GM10266 (cell line): ENCODE data around the gene ZNF518B.

Source experiments
- DNase-seq: peaks from one replicate; pipeline ENCODE4 v3.0.0; 2012; ENCODE audit errors: extremely low spot score
- TF ChIP-seq, protein P1 (sequence below): IDR thresholded peaks from 2 replicates; pipeline ENCODE4 v1.5.1; 2012; ENCODE audit warnings: mild to moderate bottlenecking, low read depth; ENCODE audit not compliant: control insufficient read depth, insufficient read depth; ENCODE audit errors: missing control alignments

ZNF518B gene

DNA sequence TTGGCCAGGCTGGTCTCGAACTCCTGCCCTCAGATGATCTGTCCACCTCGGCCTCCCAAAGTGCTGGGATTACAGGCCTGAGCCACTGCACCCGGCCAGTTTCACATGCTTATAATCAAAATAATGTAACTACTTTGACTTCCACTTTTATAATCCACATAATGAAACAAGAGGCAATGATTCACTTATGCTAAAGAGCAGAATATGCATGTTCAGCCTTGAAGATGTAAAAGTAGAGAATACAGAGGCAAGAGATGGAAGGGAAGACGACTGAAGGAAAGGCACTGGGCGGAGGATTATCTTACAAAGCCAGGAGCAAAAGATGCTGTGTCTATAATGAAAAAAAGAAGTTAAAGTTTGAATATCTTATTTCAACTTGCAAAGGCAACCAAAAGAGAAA, 13.3 kb upstream of the ZNF518B start:
- no peak for DNase-seq
- TF ChIP-seq, protein P1, sequence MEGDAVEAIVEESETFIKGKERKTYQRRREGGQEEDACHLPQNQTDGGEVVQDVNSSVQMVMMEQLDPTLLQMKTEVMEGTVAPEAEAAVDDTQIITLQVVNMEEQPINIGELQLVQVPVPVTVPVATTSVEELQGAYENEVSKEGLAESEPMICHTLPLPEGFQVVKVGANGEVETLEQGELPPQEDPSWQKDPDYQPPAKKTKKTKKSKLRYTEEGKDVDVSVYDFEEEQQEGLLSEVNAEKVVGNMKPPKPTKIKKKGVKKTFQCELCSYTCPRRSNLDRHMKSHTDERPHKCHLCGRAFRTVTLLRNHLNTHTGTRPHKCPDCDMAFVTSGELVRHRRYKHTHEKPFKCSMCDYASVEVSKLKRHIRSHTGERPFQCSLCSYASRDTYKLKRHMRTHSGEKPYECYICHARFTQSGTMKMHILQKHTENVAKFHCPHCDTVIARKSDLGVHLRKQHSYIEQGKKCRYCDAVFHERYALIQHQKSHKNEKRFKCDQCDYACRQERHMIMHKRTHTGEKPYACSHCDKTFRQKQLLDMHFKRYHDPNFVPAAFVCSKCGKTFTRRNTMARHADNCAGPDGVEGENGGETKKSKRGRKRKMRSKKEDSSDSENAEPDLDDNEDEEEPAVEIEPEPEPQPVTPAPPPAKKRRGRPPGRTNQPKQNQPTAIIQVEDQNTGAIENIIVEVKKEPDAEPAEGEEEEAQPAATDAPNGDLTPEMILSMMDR = no peak

DNA sequence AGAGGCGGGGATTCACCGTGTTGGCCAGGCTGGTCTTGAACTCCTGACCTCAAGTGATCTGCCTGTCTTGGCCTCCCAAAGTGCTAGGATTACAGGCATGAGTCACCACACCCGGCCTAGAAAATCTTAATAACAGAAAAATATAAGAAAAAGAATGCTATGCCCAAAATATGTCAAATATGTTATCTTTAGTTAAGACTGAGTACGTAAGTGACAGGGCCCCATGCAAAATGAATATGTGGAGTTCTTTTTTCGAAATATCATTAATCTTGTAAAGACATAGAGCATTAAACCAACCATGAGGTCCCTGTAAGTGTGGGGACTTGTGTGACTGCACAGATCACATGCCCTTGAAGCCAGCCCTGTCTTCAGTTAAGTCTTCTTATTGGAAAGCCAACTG, 8.9 kb upstream of the ZNF518B start:
- DNase-seq = no peak
- TF ChIP-seq, protein P1 = no peak

DNA sequence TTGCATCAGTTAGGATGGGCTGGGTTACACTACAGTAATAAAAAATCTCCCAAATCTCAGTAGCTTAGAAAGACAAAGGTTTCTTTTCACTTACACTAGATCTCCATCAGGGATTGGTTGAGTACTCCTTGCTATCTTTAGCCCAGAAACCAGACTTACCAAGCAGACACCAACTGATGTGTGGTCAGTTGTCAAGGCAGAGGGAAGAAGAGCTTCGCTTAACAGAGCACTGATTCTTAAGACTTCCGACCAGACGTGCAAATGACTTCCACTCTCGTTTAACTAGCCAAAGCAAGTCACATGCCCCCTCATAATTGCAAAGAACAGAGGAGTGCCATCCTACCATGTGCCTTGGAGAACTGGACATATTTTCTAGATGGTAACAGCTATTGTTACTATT, 5.7 kb upstream of the ZNF518B start:
- no peak for DNase-seq
- TF ChIP-seq, protein P1 = no peak

DNA sequence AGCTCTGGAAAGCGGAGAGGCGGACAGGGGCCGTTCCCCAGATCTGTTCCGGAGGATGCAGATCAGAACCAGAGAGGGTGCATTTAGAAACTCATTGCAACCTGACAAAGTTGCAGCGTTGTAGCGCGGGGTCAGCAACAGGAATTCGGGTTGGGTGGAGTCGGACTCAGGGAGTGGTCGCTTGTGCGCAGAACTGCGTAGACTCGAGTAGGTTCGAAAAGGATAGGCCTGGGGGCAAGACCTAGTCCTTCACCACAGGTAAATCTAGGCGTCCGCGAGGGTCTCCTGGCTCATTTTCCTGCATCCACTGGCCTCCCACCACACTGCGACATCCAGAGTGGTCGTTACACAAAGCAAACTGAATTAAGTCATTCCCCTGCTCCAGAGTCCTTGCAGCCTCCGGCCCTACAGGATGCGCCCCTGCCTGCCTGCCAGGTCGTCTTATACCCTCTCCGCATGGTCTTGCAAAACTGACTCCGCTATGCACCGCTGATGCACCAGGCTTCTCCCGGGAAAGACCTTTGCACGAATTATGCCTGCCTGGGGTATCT, 4.7 kb upstream of the ZNF518B start:
- TF ChIP-seq, protein P1 = no peak
- DNase-seq = no peak

DNA sequence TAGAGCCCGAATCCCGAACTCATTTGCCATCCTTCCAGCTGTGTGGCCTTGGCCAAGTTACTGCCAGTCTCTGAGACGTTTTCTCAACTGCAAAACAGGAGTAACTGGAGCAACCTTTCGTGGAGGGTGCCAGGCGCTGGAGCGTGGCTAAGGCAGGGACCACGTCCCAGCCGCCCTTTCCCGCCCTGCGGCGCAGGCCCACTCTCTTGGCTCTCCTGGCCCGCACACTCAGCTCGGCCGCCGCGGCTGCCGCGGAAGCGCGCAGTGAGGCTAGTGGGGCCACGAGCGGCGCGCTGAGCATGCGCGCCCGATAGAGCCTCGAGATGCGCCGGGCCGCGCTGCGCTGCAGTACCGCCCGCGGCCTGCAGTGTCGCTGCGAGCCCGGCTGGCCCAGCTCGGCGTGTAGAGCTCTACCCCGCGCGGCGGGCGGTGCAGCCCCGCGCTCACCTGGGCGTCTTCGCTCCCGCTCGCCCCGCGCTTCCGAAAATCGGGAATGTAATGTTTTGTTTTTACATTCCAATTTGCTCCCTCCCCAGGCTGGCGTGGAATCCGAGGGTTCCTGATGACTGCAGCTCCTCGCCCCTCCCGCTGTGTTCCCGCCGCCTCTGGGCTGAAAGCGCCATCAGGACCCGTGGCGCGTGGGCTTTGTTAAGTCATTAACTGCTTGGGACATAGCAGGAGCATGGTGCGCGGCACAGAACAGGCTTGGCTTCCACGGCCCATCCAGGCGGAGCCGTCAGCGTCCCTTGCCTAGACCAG, 4.0 kb upstream of the ZNF518B start:
- DNase-seq = peak; percentile 88
- TF ChIP-seq, protein P1 = peak; percentile 93

GRCh38 chr4:10460313-10461047, 3.3 kb upstream of the ZNF518B start:
- TF ChIP-seq, protein P1 = no peak
- DNase-seq = peak; percentile 24

GRCh38 chr4:10459305-10459704, 2.1 kb upstream of the ZNF518B start:
- TF ChIP-seq, protein P1 = no peak

More at GRCh38 chr4:10459305-10459704, 2.1 kb upstream of the ZNF518B start:
- no peak for DNase-seq
